Measurements from ENCODE around the gene INPP5J.

GRCh38 chr22:31150615-31151014, 27.8 kb downstream of the INPP5J start:
- TF ChIP-seq CTCF (conservative IDR thresholded peaks at IDR 0.05 in 1 of 2, IDR thresholded peaks at IDR 0.05 in 1 of 2; ENCODE audit: low read depth in 1 of 2, low read length in 2 of 2) (peak; percentile 11 to 45), EZH2 (IDR thresholded peaks at IDR 0.05; ENCODE audit: low read length, missing control alignments) (no peak)

All from fibroblast of lung (primary cell).